Left ventricle myocardium inferior (tissue), 1 donor: ENCODE measurements around the gene DNAH2. TPM values are rescaled to one million over a fixed set of nuclear protein-coding genes. Genes with fewer than 3 reads are reported as not detected.

Source experiments
- DNase-seq: peaks from one replicate; pipeline ENCODE4 v3.0.0-alpha.2; 2020
- H3K27ac ChIP-seq: fragments of 200-600 bp; replicated peaks from 2 replicates; pipeline ENCODE4 v1.8.0; 2021
- H3K27me3 ChIP-seq: fragments of 200-600 bp; 2 replicates; pipeline ENCODE4 v1.8.0; 2021; ENCODE audit warnings: low read depth
- H3K36me3 ChIP-seq: fragments of 200-600 bp; 2 replicates; pipeline ENCODE4 v1.8.0; 2021
- H3K4me1 ChIP-seq: fragments of 200-600 bp; 2 replicates; pipeline ENCODE4 v1.8.0; 2021
- H3K4me3 ChIP-seq: fragments of 200-600 bp; 2 replicates; pipeline ENCODE4 v1.8.0; 2021; ENCODE audit warnings: mild to moderate bottlenecking, moderate library complexity
- H3K9me3 ChIP-seq: fragments of 200-600 bp; replicated peaks from 2 replicates; pipeline ENCODE4 v1.8.0; 2021
- CTCF ChIP-seq: fragments of 200-600 bp; IDR thresholded peaks from 2 replicates; pipeline ENCODE4 v1.8.0; 2021; ENCODE audit warnings: antibody characterized with exemption, mild to moderate bottlenecking, borderline replicate concordance
- intact Hi-C: fragments of 100-400 bp; cut with micrococcal nuclease; formaldehyde crosslinking; loops from one replicate; pipeline ENCODE4 v1.11.0; 2022
- total RNA-seq: library from RNA; stranded (reverse); fragmentation: NEBNext Ultra II Directional; extraction: Animal tissue kit (Norgen Biotek cat#: 25700); gene quantifications from one replicate; pipeline ENCODE4 v1.2.1, GENCODE V29; 2021
- donor health status: DM: no; HTN: yes; CAD: no; lungs with severe emphysema.

The DNAH2 gene
- total RNA-seq, 1 donor from 2014 or later: 0.33 TPM

- no peak for TF ChIP-seq CTCF
- peaks cover 1% of the 10 kb centered on the region for H3K4me1 ChIP-seq
- DNase-seq: no peak
- no peak overlapping the region for H3K4me3 ChIP-seq
- H3K27me3 ChIP-seq: no peaks in the 10 kb centered on the region
- H3K27ac ChIP-seq: no peak overlapping the region
- peaks cover 10% of the 10 kb centered on the region for H3K36me3 ChIP-seq
- intact Hi-C loops: no loop called here
- no peaks in the 10 kb centered on the region for H3K9me3 ChIP-seq
Measured at GRCh38 chr17:7875804-7876370, 158.3 kb downstream of the DNAH2 start.

- TF ChIP-seq CTCF: no peak
- no peaks in the 10 kb centered on the region for H3K9me3 ChIP-seq
- intact Hi-C loops: no loop called here
- no peaks in the 10 kb centered on the region for H3K27me3 ChIP-seq
- H3K36me3 ChIP-seq: peaks cover 12% of the 10 kb centered on the region
- DNase-seq: no peak
- H3K4me1 ChIP-seq: peaks cover 19% of the 10 kb centered on the region
- no peak overlapping the region for H3K27ac ChIP-seq
- no peak overlapping the region for H3K4me3 ChIP-seq
Measured at GRCh38 chr17:7878234-7878633, 160.7 kb downstream of the DNAH2 start.

- Histone ChIP-seq H3K27me3 (no peaks in the 10 kb centered on the region), H3K27ac (no peak overlapping the region), H3K36me3 (peaks cover 12% of the 10 kb centered on the region), H3K9me3 (no peaks in the 10 kb centered on the region), H3K4me1 (peaks cover 22% of the 10 kb centered on the region), H3K4me3 (no peak overlapping the region)
- DNase-seq: no peak
- no peak for TF ChIP-seq CTCF
- intact Hi-C loops: no loop called here
Measured at GRCh38 chr17:7880076-7880868, 162.7 kb downstream of the DNAH2 start.

GRCh38 chr17:7881276-7882054 lies 163.9 kb downstream of the DNAH2 start:
- Histone ChIP-seq H3K4me3 (no peak overlapping the region), H3K27me3 (no peaks in the 10 kb centered on the region), H3K27ac (no peak overlapping the region), H3K9me3 (no peaks in the 10 kb centered on the region), H3K4me1 (peaks cover 34% of the 10 kb centered on the region), H3K36me3 (peaks cover 12% of the 10 kb centered on the region)
- intact Hi-C loops: no loop called here
- no peak for TF ChIP-seq CTCF
- DNase-seq: no peak

GRCh38 chr17:7882068-7882467 lies 164.5 kb downstream of the DNAH2 start:
- Histone ChIP-seq H3K27ac (no peak overlapping the region), H3K36me3 (peaks cover 12% of the 10 kb centered on the region), H3K9me3 (no peaks in the 10 kb centered on the region), H3K4me3 (no peak overlapping the region), H3K27me3 (no peaks in the 10 kb centered on the region), H3K4me1 (peaks cover 40% of the 10 kb centered on the region)
- no peak for DNase-seq
- intact Hi-C loops: no loop called here
- TF ChIP-seq CTCF: no peak
